ENCODE results near the gene TMEM11.

TMEM11 gene

DNA sequence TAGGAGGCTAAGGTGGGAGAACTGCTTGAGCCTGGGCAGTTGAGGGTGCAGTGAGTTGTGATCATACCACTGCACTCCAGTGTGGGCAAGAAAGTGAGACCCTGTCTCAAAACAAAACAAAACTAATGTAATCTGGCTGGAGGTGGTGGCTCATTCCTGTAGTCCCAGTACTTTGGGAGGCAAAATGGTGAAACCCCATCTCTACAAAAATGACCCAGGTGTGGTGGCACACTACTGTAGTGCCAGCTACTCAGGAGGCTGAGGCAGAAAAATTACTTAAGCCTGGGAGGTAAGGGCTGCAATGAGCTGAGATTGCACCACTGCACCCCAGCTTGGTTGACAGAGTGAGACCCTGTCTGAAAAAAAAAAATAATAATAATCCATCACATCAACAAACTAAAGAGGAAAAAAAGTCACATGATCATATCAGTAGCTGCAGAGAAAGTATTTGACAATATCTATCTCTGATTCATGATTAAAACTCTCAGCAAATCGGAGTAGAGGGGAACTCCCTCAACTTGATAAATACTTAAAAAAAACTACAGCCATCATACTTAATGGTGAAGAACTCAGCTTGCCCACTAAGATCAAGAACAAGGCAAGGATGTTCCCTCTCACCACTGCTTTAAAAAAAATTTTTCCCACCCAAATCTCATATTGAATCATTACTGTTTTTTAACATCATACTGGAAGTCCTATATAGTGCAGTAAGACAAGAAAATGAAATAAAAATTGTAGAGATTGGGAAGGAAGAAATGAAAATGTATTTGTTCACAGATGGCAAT lies 56.2 kb downstream of the TMEM11 start:
- no peak for DNase-seq

DNA sequence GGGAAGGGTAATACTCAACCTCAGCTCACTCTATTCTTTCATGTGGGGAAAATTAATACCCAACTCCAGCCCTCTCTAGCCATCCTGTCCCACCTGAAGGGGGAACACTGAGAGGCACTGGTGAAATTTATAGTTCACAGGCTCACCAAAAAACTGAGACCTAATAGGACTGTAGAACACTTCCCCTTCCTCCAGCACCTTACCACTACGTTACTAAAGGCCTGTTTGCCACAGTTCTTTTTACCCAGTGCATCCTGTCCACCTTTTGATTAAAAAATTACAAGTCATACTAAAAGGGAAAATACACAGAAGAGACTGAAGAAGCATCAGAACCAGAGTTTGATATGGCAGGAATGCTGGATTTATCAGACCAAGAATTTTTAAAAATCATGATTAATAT lies 61.2 kb downstream of the TMEM11 start:
- no peak for DNase-seq

DNA sequence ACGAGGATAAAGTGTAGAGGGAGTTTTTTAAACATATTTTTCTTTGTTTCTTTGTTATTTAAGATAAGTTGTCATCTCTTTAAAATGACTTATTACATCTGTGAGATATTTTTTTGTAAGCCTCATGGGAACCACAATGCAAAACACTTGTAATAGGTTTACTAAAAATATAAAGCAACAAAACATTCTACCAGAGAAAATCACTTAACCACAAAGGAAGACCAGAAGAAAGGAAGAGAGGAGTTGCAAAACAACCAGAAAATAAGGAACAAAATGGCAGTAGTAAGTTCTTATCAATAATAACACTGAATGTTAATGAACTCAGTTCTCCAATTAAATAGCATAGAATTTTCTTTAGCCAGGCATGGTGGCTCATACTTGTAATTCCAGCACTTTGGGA lies 64.3 kb downstream of the TMEM11 start:
- DNase-seq: no peak
